ENCODE data around the gene GDF9.

- TF ChIP-seq CTCF (IDR thresholded peaks at IDR 0.05; ENCODE audit: insufficient read depth, low read length, poor library complexity, severe bottlenecking) (no peak), EZH2phosphoT487 (conservative IDR thresholded peaks at IDR 0.05; ENCODE audit: low read length) (no peak)
Observed at GRCh38 chr5:132859889-132860437, 6.3 kb downstream of the GDF9 start.
